Stimulated activated CD8-positive, alpha-beta memory T cell treated with anti-CD3 and anti-CD28 coated beads, Interleukin-4, amount 100 ng/mL, for 4 hours (primary cell): ENCODE results near the gene ARHGDIB.

ENCODE experiments used
- DNase-seq, 2 donors: peaks; one replicate each; pipeline ENCODE4 v3.0.0-alpha.2; 2020; ENCODE audit warnings: low read depth in 2 of 2, low spot score in 1 of 2

Gene ARHGDIB

DNA sequence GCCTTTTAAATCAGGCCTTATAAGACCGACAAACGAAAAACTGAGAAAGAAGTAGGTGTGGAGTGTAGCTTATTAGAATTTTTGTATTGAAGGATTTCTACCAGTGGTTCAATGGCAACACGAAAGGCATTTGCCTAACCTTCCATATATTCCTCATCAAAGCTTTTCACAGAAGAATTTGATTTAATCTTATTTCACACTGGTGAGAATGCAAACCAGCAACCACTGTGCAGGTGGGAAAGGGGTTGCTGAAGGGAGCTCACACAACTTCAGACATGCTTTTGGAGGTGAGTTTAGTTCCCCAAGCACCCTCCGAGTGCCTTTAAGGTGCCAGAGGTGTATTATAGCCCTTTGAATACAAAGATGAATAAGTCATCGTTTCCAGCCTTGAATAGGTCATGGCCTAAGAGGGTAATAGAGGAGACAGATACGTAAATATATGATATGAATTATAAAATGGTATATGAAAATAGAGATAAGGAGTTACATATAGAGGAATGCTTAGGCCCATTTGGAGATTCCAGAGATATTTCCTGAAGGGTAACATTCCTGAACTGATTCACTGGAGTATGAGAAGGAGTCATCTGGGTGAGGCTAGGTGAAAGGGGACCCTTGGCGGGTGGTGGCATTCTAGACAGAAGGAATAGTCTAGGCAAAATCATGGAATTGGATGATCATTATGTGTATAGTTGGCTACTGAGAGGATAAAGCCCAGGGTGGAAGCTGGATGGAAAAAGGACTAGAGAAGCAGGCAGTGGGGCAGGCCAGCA, 29.4 kb downstream of the ARHGDIB start:
- no peak for DNase-seq

DNA sequence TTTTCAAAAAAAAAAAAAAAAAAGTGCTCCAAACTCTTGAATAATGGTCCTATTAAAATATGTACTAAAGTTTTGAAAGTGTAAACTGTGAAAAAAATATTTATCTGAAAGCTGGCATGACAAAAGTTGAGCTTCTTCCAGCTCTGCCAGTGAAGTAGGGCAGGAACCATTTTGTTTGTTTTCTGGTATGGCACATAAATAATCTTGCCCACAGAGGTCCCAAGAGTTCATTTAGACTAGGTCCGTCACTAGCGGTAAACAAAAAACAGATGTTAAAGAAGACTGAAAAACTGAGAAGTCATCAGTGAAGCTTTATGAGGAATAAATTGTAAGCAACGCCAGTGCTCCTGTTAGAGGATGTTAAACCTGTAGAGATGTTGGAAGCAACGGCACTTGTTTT, 30.0 kb downstream of the ARHGDIB start:
- DNase-seq, result no peak

GRCh38 chr12:14930299-14930698, 31.1 kb downstream of the ARHGDIB start:
- no peak for DNase-seq

GRCh38 chr12:14928931-14929330, 32.5 kb downstream of the ARHGDIB start:
- DNase-seq, result no peak

DNA sequence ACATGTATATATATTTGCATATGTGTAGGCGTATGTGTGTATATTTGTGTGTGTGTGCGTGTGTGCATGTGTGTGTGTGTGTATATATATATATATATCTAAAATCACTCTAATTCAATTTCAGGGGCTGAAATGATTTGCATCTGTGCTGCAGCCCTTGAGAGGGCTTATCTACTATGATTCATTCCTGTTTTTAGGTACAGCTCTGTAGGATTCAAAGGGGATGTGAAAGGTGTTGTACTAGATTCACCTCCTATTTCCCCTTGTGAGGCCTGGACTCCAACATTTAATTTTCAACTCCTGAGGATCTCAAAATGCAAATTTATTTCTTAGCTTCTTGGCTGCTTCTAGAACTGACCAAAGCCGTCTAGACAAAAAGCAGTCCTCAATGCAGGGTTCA, 34.1 kb downstream of the ARHGDIB start:
- DNase-seq, result no peak

DNA sequence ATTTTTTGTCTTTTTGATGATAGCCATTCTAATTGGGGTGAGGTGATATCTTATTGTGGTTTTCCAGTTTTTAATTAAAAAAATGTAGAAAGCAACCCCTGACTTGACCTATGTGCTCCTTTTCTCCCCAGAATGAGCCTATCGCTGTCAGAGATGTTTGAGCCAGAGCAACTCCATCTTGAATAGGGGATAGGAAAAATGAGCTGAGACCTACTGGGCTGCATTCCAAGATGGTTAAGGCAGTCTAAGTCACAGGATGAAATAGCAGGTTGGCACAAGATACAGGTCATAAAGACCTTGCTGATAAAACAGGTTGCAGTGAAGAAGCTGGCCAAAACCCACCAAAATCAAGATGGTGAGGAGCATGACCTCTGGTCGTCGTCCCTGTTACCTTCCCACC, 36.9 kb downstream of the ARHGDIB start:
- no peak for DNase-seq

DNA sequence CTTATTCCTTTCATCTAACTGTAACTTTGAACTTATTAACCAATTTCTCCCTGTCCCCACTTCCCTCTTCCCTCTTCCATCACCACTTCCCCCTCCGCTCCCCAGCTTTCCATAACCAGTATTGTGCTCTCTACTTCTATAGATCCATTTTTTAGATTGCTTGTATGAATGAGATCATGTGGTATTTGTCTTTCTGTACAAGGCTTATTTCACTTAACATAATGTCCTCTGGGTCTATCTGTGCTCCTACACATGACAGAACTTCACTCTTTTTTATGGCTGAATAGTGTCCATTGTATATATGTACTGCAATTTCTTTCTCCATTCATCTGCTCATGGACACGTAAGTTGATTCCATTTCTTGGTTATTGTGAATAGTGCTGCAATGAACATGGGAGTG, 37.5 kb downstream of the ARHGDIB start:
- no peak for DNase-seq

DNA sequence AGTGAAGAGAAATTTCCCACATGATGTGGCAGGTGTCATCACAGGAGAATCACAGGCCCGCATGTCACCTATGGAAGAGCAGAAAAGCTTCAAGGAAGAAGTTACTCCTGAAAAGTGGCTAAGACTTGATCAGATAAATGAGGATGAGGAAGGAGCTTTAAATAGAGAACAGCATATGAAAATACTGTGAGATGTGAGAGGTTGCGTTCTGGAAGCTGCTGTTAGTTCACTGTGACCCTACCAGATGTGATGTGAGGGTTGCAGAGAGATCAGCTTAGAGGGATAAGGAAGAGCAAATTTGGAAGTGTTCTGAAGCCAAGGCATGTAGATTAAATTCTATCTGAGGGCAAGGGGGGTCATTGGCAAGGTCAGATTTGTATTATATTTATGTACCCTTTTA, 40.2 kb downstream of the ARHGDIB start:
- DNase-seq, result no peak

- no peak for DNase-seq
These were observed 40.8 kb downstream of the ARHGDIB start for GRCh38 chr12:14920475-14921126.

DNA sequence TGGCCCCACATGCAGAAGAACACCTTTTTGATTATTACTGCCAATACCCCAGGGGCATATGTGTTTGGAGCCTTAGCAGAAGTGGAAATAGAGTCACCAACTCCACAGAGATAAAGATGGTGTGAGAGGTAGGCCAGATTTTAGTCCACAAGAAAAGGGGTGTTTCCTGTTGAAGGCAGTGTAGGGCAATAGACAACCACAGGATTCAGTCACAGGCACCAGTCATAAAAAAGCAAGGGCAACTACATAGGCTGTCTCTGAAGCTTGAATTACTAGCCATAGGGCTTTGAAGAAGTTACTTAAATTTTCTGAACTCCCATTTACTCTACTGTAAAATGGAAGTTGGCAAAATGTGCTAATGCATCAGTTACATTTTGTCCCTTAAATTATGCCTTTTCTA, 41.9 kb downstream of the ARHGDIB start:
- DNase-seq, result no peak

GRCh38 chr12:14915736-14916135, 45.7 kb downstream of the ARHGDIB start:
- DNase-seq, result no peak

GRCh38 chr12:14913381-14913781, 48.0 kb downstream of the ARHGDIB start:
- no peak for DNase-seq

- no peak for DNase-seq
These were observed 50.3 kb downstream of the ARHGDIB start for GRCh38 chr12:14911131-14911530.

DNA sequence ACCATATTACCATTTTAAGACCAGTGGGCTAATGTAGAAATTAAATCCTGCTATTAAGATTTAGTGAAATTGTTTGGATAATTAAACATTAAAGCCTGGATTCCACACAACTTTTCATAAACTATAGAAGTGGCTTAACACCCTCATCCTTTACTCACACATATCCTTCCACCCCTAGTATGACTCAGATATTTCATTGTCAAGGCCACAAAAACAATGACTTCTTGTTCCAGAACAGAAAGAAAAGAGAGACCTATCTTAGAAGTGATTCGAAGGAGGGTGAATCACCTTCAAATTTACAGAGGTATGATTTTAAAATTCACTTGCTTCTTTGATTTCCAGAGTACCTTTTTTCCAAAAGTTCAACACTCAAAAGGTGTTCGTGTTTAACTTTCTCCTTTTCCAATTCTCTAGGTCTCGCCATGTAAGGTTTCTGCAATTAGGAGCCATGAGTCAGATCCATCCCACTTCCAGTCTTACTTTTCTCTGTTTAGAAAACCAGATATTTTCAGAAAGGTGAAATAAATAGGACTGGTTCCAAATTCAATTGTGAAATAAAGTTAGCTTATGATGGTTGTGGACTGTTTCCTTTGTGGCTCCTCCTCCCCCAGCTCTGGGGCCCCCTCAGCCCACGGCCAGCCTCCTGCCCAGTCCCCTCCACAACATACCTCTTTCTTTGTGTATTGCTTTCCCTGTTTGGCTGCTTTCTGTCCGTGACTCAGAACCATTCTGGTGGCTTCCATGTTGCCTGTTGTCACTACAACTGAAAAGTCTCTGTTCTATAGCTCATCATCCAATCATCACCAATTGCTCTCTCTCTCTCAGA, 51.1 kb downstream of the ARHGDIB start:
- DNase-seq, result no peak

DNA sequence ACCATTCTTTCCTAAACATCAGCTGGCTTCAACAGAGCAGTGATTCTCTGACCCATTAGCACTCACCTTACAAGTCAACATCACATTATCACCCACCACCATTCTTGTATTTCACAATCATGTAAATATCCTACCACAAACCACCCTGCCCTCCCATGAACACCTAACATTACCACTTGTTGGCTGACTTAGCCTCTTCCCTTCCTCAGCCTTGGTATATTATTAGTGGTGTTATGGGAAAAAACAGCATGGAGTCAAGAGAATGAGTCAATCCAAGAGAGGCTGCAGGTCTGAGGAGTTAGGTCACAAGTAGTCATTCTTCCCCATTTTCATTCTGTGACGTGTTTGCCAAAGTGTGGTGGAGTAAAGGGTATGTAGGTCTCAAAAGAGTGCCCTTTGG, 53.4 kb downstream of the ARHGDIB start:
- DNase-seq, result no peak

GRCh38 chr12:14906114-14906513, 55.3 kb downstream of the ARHGDIB start:
- no peak for DNase-seq

DNA sequence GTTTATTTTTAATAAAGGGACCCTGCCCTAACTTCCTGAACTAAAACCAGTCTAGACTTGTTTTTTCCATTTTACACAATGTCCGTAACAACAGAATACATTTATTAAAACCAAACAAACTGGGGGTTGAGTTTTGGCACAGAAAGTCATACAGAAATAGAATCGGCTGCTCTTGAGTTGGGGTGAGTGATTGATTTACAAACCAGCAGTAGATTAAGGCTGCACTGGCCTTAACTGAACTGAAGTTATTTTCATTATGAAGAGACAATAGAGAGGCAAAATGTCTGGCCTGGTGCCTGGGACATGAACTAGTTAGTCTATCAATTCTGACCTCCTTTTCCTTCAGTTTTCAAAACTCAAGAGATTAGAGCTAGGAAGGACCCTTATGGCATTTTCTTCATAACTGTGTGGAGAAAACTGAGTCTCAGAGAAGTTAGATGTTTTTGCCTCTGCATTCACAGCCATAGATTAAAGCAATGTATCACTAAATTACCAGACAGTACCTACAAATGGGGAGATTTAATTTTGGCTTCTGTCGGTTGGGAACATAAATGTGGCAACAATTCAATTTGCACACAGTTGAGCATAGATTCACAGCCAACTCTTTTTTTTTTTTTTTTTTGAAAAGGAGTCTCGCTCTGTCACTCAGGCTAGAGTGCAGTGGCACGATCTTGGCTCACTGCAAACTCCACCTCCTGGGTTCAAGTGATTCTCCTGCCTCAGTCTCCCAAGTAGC, 56.0 kb downstream of the ARHGDIB start:
- no peak for DNase-seq

DNA sequence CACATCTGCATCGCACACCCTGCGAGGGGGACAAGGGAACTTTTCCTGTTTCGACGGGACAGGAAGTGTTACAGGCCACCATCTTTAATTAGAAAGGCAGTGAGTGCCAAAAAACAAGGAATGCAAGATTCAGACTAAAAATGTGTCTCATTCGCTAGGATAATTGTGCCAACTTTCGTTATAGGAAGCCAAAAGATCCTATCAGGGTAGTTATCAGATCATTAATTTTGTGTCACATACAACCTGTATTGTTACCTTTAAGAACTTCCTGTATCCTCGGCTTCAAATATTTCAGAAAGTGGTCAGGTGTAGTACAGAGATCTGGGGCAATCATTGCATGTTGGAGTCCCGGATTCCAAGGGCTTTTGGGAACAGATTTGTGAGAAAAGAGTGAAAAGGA, 56.5 kb downstream of the ARHGDIB start:
- no peak for DNase-seq

DNA sequence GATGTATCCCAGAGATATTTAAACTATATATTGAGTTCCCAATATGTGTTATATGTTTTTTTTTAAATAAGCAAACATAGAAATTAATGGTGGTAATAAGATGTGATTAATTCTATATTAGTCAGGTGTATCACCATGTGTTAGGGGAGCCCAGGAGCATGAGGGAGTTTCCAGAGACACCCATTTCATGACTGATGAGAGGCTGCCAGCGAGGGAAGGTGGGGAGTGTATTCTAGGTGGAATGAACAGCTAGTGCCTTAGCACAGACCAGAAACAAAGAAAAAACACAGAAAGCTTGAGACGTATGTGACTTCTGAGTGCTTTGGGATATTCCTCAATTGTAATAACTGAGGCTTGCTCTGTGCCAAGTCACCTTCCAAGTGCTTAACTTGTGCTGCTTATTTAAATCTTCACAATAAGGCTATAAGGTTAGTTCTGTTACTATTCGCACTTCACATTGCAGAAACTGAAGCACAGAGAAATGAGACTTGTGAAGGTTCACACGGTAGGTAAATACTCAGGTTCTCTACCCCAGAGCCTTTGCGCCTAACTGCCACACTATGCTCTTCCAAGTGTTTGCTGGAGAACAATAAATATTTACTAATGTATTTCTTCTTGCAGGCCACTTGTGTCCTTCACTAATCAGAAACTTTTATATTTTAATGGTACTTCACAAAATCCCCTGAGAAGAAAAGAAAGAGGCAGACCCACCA, 57.9 kb downstream of the ARHGDIB start:
- no peak for DNase-seq

- DNase-seq, result no peak
These were observed 58.9 kb downstream of the ARHGDIB start for GRCh38 chr12:14902465-14902864.

GRCh38 chr12:14901228-14901562, 60.2 kb downstream of the ARHGDIB start:
- no peak for DNase-seq
